A549 (cell line): ENCODE measurements around the gene MGRN1. TPM values are rescaled to one million over a fixed set of nuclear protein-coding genes. Genes with fewer than 3 reads are reported as not detected.
A peak's percentile ranks its signal among the peaks of the same experiment; 100 is the strongest.

Source experiments
- ATAC-seq, 2 experiments: fragments of 200-7000 bp in 1 of 2; fragments of >200 bp in 1 of 2; cut with Nextera tagmentation in 1 of 2; cut with Tn5 transposase in 1 of 2; 3 replicates each; pipeline versions ENCODE4 v1.8.0 to v1.9.1; 2018 to 2020; ENCODE audit warnings: mild to moderate bottlenecking in 1 of 2, moderate library complexity in 1 of 2
- CTCF ChIA-PET: fragments of 300-600 bp; sonication (Branson Sonifier 250); formaldehyde crosslinking; extraction: SDS; loops from one replicate; lab custom pipeline; 2021; ENCODE audit warnings: antibody characterized with exemption, inconsistent platforms; lab: Yijun Ruan, JAX
- POLR2A ChIA-PET: fragments of 350-600 bp; formaldehyde crosslinking; extraction: SDS; loops from one replicate; lab custom pipeline; 2021; ENCODE audit warnings: antibody characterized with exemption, inconsistent platforms; lab: Yijun Ruan, JAX
- DNase-seq, 2 experiments: peaks; one replicate each; pipeline versions ENCODE4 v3.0.0 to v3.0.0-alpha.2; 2011 to 2016; ENCODE audit warnings: low read depth in 1 of 2, low spot score in 1 of 2
- FAIRE-seq: peaks from 2 replicates; lab custom pipeline; 2011; peaks lifted over from hg19 to GRCh38; lab: Jason Lieb, UNC
- H3K27ac ChIP-seq, 2 experiments: fragments of >200 bp; sonication (Bioruptor Twin); formaldehyde crosslinking; 3 replicates each; pipeline ENCODE4 v1.5.1; 2016 to 2017
- H3K4me1 ChIP-seq: fragments of >200 bp; sonication (Bioruptor Twin); formaldehyde crosslinking; 3 replicates; pipeline ENCODE4 v1.6.1; 2016
- H3K4me2 ChIP-seq: fragments of >200 bp; sonication (Bioruptor Twin); formaldehyde crosslinking; 3 replicates; pipeline ENCODE4 v1.6.1; 2016
- H3K4me3 ChIP-seq: fragments of >200 bp; sonication (Bioruptor Twin); formaldehyde crosslinking; 3 replicates; pipeline ENCODE4 v1.5.1; 2016
- H3K9me3 ChIP-seq: fragments of >200 bp; sonication (Bioruptor Twin); formaldehyde crosslinking; 3 replicates; pipeline ENCODE4 v1.6.1; 2016
- ATOH8 ChIP-seq: fragments of 250-450 bp; sonication (Bioruptor Pico); IDR thresholded peaks from 2 replicates; pipeline ENCODE4 v1.5.0; 2020; ENCODE audit warnings: low read depth, mild to moderate bottlenecking, moderate library complexity
- BHLHE40 ChIP-seq: IDR thresholded peaks from 2 replicates; pipeline ENCODE4 v1.6.1; 2012; ENCODE audit warnings: low read depth, low read length, inconsistent platforms
- CBX8 ChIP-seq: fragments of 200-600 bp; sonication (generic); IDR thresholded peaks from 2 replicates; pipeline ENCODE4 v1.6.1; 2016
- CEBPB ChIP-seq, 2 experiments: fragments of >200 bp in 1 of 2; sonication (Bioruptor Twin) in 1 of 2; formaldehyde crosslinking in 1 of 2; IDR thresholded peaks; 2 replicates each; pipeline ENCODE4 v1.6.1; 2012 to 2016
- E2F6 ChIP-seq: IDR thresholded peaks from 2 replicates; pipeline ENCODE4 v1.6.1; 2012; ENCODE audit warnings: low read depth, borderline replicate concordance
- EHMT2 ChIP-seq: fragments of 200-600 bp; sonication (generic); IDR thresholded peaks from 2 replicates; pipeline ENCODE4 v1.6.1; 2016; ENCODE audit warnings: antibody characterized with exemption, low read depth, mild to moderate bottlenecking, moderate library complexity
- ESRRA ChIP-seq: fragments of 150-350 bp; IDR thresholded peaks from 2 replicates; pipeline ENCODE4 v1.6.1; 2014; ENCODE audit warnings: mild to moderate bottlenecking, low read length, borderline replicate concordance
- FOSB ChIP-seq: fragments of 250-450 bp; sonication (Bioruptor Pico); IDR thresholded peaks from 2 replicates; pipeline ENCODE4 v1.5.0; 2020; ENCODE audit warnings: mild to moderate bottlenecking, moderate library complexity
- FOSL2 ChIP-seq, 2 experiments: fragments of 450-650 bp in 1 of 2; fragments of >200 bp in 1 of 2; sonication (Bioruptor Twin) in 1 of 2; formaldehyde crosslinking; IDR thresholded peaks; 2 replicates each; pipeline versions ENCODE4 v1.5.0 to v1.6.1; 2016 to 2020; ENCODE audit warnings: mild to moderate bottlenecking in 1 of 2, moderate library complexity in 1 of 2
- HEYL ChIP-seq: fragments of 250-450 bp; sonication (Bioruptor Pico); IDR thresholded peaks from 2 replicates; pipeline ENCODE4 v1.8.0; 2021; ENCODE audit warnings: mild to moderate bottlenecking, moderate library complexity
- HOXA7 ChIP-seq: fragments of 250-450 bp; sonication (Bioruptor Pico); IDR thresholded peaks from 2 replicates; pipeline ENCODE4 v1.5.0; 2020; ENCODE audit warnings: mild to moderate bottlenecking, moderate library complexity
- HOXB13 ChIP-seq: fragments of 250-450 bp; sonication (Bioruptor Pico); IDR thresholded peaks from 2 replicates; pipeline ENCODE4 v1.5.0; 2020; ENCODE audit warnings: low read depth, mild to moderate bottlenecking, moderate library complexity
- KDM5A ChIP-seq: fragments of 200-600 bp; sonication (generic); IDR thresholded peaks from 2 replicates; pipeline ENCODE4 v1.6.1; 2016; ENCODE audit warnings: antibody characterized with exemption, mild to moderate bottlenecking
- MAX ChIP-seq: IDR thresholded peaks from 2 replicates; pipeline ENCODE4 v1.6.1; 2012
- MAZ ChIP-seq: fragments of 150-350 bp; IDR thresholded peaks from 2 replicates; pipeline ENCODE4 v1.6.1; 2014; ENCODE audit warnings: antibody characterized with exemption, low read depth, low read length, borderline replicate concordance
- NFE2L2 ChIP-seq: fragments of 150-350 bp; conservative IDR thresholded peaks from 2 replicates; pipeline ENCODE4 v1.6.1; 2014; ENCODE audit warnings: low read length
- PHF8 ChIP-seq: fragments of 200-600 bp; sonication (generic); IDR thresholded peaks from 2 replicates; pipeline ENCODE4 v1.6.1; 2016; ENCODE audit warnings: low read depth, mild to moderate bottlenecking, antibody characterized with exemption, moderate library complexity, borderline replicate concordance
- POLR2A ChIP-seq: IDR thresholded peaks from 2 replicates; pipeline ENCODE4 v1.6.1; 2012; ENCODE audit warnings: mild to moderate bottlenecking, low read length
- POLR2AphosphoS2 ChIP-seq: conservative IDR thresholded peaks from 2 replicates; pipeline ENCODE4 v1.6.1; 2012; ENCODE audit warnings: low read length, improper control_type of control experiment, inconsistent platforms
- RAD21 ChIP-seq, 2 experiments: fragments of >200 bp in 1 of 2; sonication (Bioruptor Twin) in 1 of 2; formaldehyde crosslinking in 1 of 2; IDR thresholded peaks in 1 of 2; conservative IDR thresholded peaks in 1 of 2; 2 replicates in 1 of 2; 3 replicates in 1 of 2; pipeline ENCODE4 v1.6.1; 2012 to 2018; ENCODE audit warnings: inconsistent platforms in 1 of 2
- RCOR1 ChIP-seq: fragments of 150-350 bp; IDR thresholded peaks from 2 replicates; pipeline ENCODE4 v1.6.1; 2014; ENCODE audit warnings: antibody characterized with exemption, low read length, low read depth
- RFX5 ChIP-seq: fragments of 450-650 bp; IDR thresholded peaks from 2 replicates; pipeline ENCODE4 v1.7.1; 2014; ENCODE audit warnings: antibody characterized with exemption, mild to moderate bottlenecking, moderate library complexity
- RNF2 ChIP-seq: fragments of 200-600 bp; sonication (generic); IDR thresholded peaks from 2 replicates; pipeline ENCODE4 v1.6.1; 2016; ENCODE audit warnings: low read depth, mild to moderate bottlenecking, antibody characterized with exemption, moderate library complexity, borderline replicate concordance
- SMC3 ChIP-seq: fragments of >200 bp; sonication (Bioruptor Twin); formaldehyde crosslinking; IDR thresholded peaks from 3 replicates; pipeline ENCODE4 v1.6.1; 2018; ENCODE audit warnings: inconsistent platforms
- SREBF2 ChIP-seq: fragments of 450-650 bp; IDR thresholded peaks from 2 replicates; pipeline ENCODE4 v1.6.1; 2014; ENCODE audit warnings: mild to moderate bottlenecking, moderate library complexity
- TP53 ChIP-seq: fragments of 250-450 bp; sonication (Bioruptor Pico); IDR thresholded peaks from 2 replicates; pipeline ENCODE4 v1.5.0; 2021; ENCODE audit warnings: mild to moderate bottlenecking, moderate library complexity
- USF2 ChIP-seq: fragments of 450-650 bp; IDR thresholded peaks from 2 replicates; pipeline ENCODE4 v1.6.1; 2014; ENCODE audit warnings: antibody characterized with exemption
- ZC3H11A ChIP-seq: fragments of 450-650 bp; IDR thresholded peaks from 2 replicates; pipeline ENCODE4 v1.6.1; 2014; ENCODE audit warnings: antibody characterized with exemption, mild to moderate bottlenecking
- ZNF302 ChIP-seq: fragments of 250-450 bp; sonication (Bioruptor Pico); IDR thresholded peaks from 2 replicates; pipeline ENCODE4 v1.9.0; 2021; ENCODE audit warnings: inconsistent platforms, mild to moderate bottlenecking, moderate library complexity
- WGBS: methylation state at CpG from one replicate; pipeline ENCODE4 v1.1.6; 2017; ENCODE audit errors: missing lambda C conversion rate; 5-methylcytosine and 5-hydroxymethylcytosine counted together
- polyA plus RNA-seq, 4 experiments: library from polyadenylated mRNA; depleted of rRNA in 3 of 4; stranded (reverse); fragments of >200 nt; fragmentation: RNase III in 1 of 4; extraction: RNeasy Plus Mini Kit Qiagen cat#74134 plus additional on column Dnase treatment in 1 of 4; gene quantifications; 2 replicates in 3 of 4; 3 replicates in 1 of 4; pipeline ENCODE4 v1.2.3, GENCODE V29; 2011 to 2017

The MGRN1 gene
- polyA plus RNA-seq, 2 of the 4 experiments (the other 2 are of a cell fraction): 4.3 to 29.9 TPM

GRCh38 chr16:4578961-4579530 lies 45.6 kb upstream of the MGRN1 start:
- TF ChIP-seq HOXA7 (CRISPR knock-in tag): no peak
- no peak for TF ChIP-seq POLR2A
- no peak for TF ChIP-seq CEBPB (IDR thresholded peaks at IDR 0.05)
- no peak for TF ChIP-seq FOSB (CRISPR knock-in tag)
- no peak for TF ChIP-seq RNF2
- TF ChIP-seq SREBF2: no peak
- TF ChIP-seq CBX8: no peak
- TF ChIP-seq HEYL (CRISPR knock-in tag): no peak
- TF ChIP-seq, all 56 proteins: peak for 0
- H3K4me1 ChIP-seq: peaks cover 13% of the 10 kb centered on the region
- no peak overlapping the region for H3K4me2 ChIP-seq
- peak overlapping the region in 1 of 2 experiments; percentile 66; a peak in 1 of 6 replicates for H3K27ac ChIP-seq
- POLR2A ChIA-PET: no interaction called here
- FAIRE-seq (no peak), DNase-seq (no peak), ATAC-seq (no peak)
- H3K9me3 ChIP-seq: no peaks in the 10 kb centered on the region
- no peak overlapping the region for H3K4me3 ChIP-seq
- WGBS: 87% methylated on average over 8 of the region's 13 CpGs
- CTCF ChIA-PET: interaction anchor here (0.9 to 2.0 kb wide), 4 partner anchors 9 to 73 kb away, joined by 3 to 10 read pairs (median 5); no protein-coding TSS in a partner anchor

GRCh38 chr16:4580250-4580649 lies 44.4 kb upstream of the MGRN1 start:
- ChIA-PET POLR2A (no interaction called here), CTCF (interaction anchor here (0.9 kb wide), 1 partner anchor 15 kb away, joined by 3 read pairs; no protein-coding TSS in a partner anchor)
- Histone ChIP-seq H3K4me3 (no peak overlapping the region), H3K9me3 (no peaks in the 10 kb centered on the region), H3K27ac (peak overlapping the region; percentile 42 to 66; a peak in 3 of 6 replicates), H3K4me2 (peak overlapping the region; percentile 46; the same call in 2 of the 3 replicates), H3K4me1 (peaks cover 13% of the 10 kb centered on the region)
- no peak for FAIRE-seq
- peak in 1 of 2 experiments; percentile 48 for DNase-seq
- peak; percentile 54 to 78; a peak in 4 of 6 replicates for ATAC-seq
- 12% methylated on average over 6 of the region's 6 CpGs for WGBS
- TF ChIP-seq RNF2 (no peak), BHLHE40 (no peak), SMC3 (no peak), FOSL2 (IDR thresholded peaks at IDR 0.05) (no peak), FOSL2 (CRISPR knock-in tag; IDR thresholded peaks at IDR 0.05) (peak; percentile 31), HEYL (CRISPR knock-in tag) (no peak), CEBPB (IDR thresholded peaks at IDR 0.05) (no peak), RCOR1 (no peak), MAX (0 out of 2 replicates have a peak, but pooled peaks have one; percentile 1), NFE2L2 (no peak), ATOH8 (CRISPR knock-in tag) (no peak), TP53 (CRISPR knock-in tag) (no peak), USF2 (no peak)

- 69% methylated on average over 4 of the region's 4 CpGs for WGBS
- TF ChIP-seq ZNF302 (CRISPR knock-in tag) (no peak), MAZ (no peak), USF2 (no peak), HEYL (CRISPR knock-in tag) (no peak), ZC3H11A (no peak), CBX8 (no peak), RAD21 (conservative IDR thresholded peaks at IDR 0.05 in 1 of 2, IDR thresholded peaks at IDR 0.05 in 1 of 2) (no peak), PHF8 (no peak), RFX5 (no peak), E2F6 (no peak), ESRRA (no peak), HOXB13 (CRISPR knock-in tag) (no peak), EHMT2 (no peak), KDM5A (no peak), NFE2L2 (no peak), HOXA7 (CRISPR knock-in tag) (no peak), POLR2AphosphoS2 (no peak)
- Histone ChIP-seq H3K27ac (no peak overlapping the region), H3K9me3 (no peaks in the 10 kb centered on the region), H3K4me2 (no peak overlapping the region), H3K4me3 (no peak overlapping the region), H3K4me1 (peaks cover 13% of the 10 kb centered on the region)
- FAIRE-seq (no peak), ATAC-seq (no peak), DNase-seq (no peak)
- ChIA-PET POLR2A (no interaction called here), CTCF (interaction anchor here (1.3 to 8.2 kb wide), 5 partner anchors 12 to 84 kb away, joined by 4 to 126 read pairs (median 20); no protein-coding TSS in a partner anchor)
These were observed 40.7 kb upstream of the MGRN1 start for GRCh38 chr16:4583906-4584305.
